Measurements from ENCODE around the gene BPIFB3. TPM values are rescaled to one million over a fixed set of nuclear protein-coding genes. Genes with fewer than 3 reads are reported as not detected.

Gene BPIFB3
- total RNA-seq, 1 experiment from 2014 or later, result not detected

GRCh38 chr20:33061658-33062028, 7.9 kb downstream of the BPIFB3 start:
- DNase-seq (ENCODE audit: low read depth), result no peak

- no peak for DNase-seq (ENCODE audit: low read depth)
These were observed 8.6 kb downstream of the BPIFB3 start for GRCh38 chr20:33062105-33062824.

- DNase-seq (ENCODE audit: low read depth), result no peak
These were observed 9.1 kb downstream of the BPIFB3 start for GRCh38 chr20:33062825-33063149.

GRCh38 chr20:33063271-33063670, 9.6 kb downstream of the BPIFB3 start:
- DNase-seq (ENCODE audit: low read depth), result no peak

- DNase-seq (ENCODE audit: low read depth), result no peak
These were observed 11.0 kb downstream of the BPIFB3 start for GRCh38 chr20:33064572-33065287.

GRCh38 chr20:33065785-33066184, 12.1 kb downstream of the BPIFB3 start:
- DNase-seq (ENCODE audit: low read depth), result no peak

GRCh38 chr20:33067806-33068205, 14.1 kb downstream of the BPIFB3 start:
- no peak for DNase-seq (ENCODE audit: low read depth)

- DNase-seq (ENCODE audit: low read depth), result no peak
These were observed 14.7 kb downstream of the BPIFB3 start for GRCh38 chr20:33068251-33068939.

- DNase-seq (ENCODE audit: low read depth), result no peak
These were observed 16.0 kb downstream of the BPIFB3 start for GRCh38 chr20:33069673-33070072.

- no peak for DNase-seq (ENCODE audit: low read depth)
These were observed 16.7 kb downstream of the BPIFB3 start for GRCh38 chr20:33070111-33071053.

- DNase-seq (ENCODE audit: low read depth), result no peak
These were observed 17.5 kb downstream of the BPIFB3 start for GRCh38 chr20:33071198-33071597.

- DNase-seq (ENCODE audit: low read depth), result no peak
These were observed 18.7 kb downstream of the BPIFB3 start for GRCh38 chr20:33072362-33072761.

- DNase-seq (ENCODE audit: low read depth), result no peak
These were observed 19.1 kb downstream of the BPIFB3 start for GRCh38 chr20:33072813-33073212.

GRCh38 chr20:33074675-33075074, 21.0 kb downstream of the BPIFB3 start:
- no peak for DNase-seq (ENCODE audit: low read depth)

GRCh38 chr20:33075281-33075680, 21.6 kb downstream of the BPIFB3 start:
- DNase-seq (ENCODE audit: low read depth), result no peak

GRCh38 chr20:33076662-33077372, 23.1 kb downstream of the BPIFB3 start:
- peak; percentile 28 for DNase-seq (ENCODE audit: low read depth)

- peak; percentile 17 for DNase-seq (ENCODE audit: low read depth)
These were observed 25.6 kb downstream of the BPIFB3 start, which contains the start of gene BPIFB4 for GRCh38 chr20:33079259-33079658. TSS of gene BPIFB4 (plus strand) at chr20:33079643. CDS start at chr20:33081527, 1,884 bp downstream.

GRCh38 chr20:33081411-33082154, 27.9 kb downstream of the BPIFB3 start:
- no peak for DNase-seq (ENCODE audit: low read depth)

GRCh38 chr20:33082546-33082945, 28.8 kb downstream of the BPIFB3 start:
- no peak for DNase-seq (ENCODE audit: low read depth)

All from HT1080 (cell line).